GM12874 (cell line): ENCODE results near the gene CKS2.

ENCODE experiments used
- CTCF ChIP-seq: IDR thresholded peaks from 2 replicates; pipeline ENCODE4 v1.5.1; 2011; ENCODE audit warnings: low read depth, mild to moderate bottlenecking, control low read depth, low read length, moderate library complexity; ENCODE audit not compliant: insufficient read depth

The CKS2 gene

GRCh38 chr9:89329917-89330316 is 18.9 kb downstream of the CKS2 start:
- no peak for TF ChIP-seq CTCF

- TF ChIP-seq CTCF, result no peak
Observed at GRCh38 chr9:89330513-89330912, 19.5 kb downstream of the CKS2 start.

- TF ChIP-seq CTCF, result no peak
Observed at GRCh38 chr9:89339807-89340206, 28.8 kb downstream of the CKS2 start.

- no peak for TF ChIP-seq CTCF
Observed at GRCh38 chr9:89340332-89340731, 29.3 kb downstream of the CKS2 start.

GRCh38 chr9:89342213-89342612 is 31.2 kb downstream of the CKS2 start:
- no peak for TF ChIP-seq CTCF

- TF ChIP-seq CTCF, result no peak
Observed at GRCh38 chr9:89342948-89343347, 32.0 kb downstream of the CKS2 start.

- TF ChIP-seq CTCF, result no peak
Observed at GRCh38 chr9:89345476-89345875, 34.5 kb downstream of the CKS2 start.

GRCh38 chr9:89346696-89347095 is 35.7 kb downstream of the CKS2 start:
- TF ChIP-seq CTCF, result no peak
